Adrenal gland (tissue), 12 donors: ENCODE results near the gene PLA2G4B. TPM values are rescaled to one million over a fixed set of nuclear protein-coding genes. Genes with fewer than 3 reads are reported as not detected.

Experiments
- DNase-seq, 7 donors: peaks; one replicate each; pipeline ENCODE4 v3.0.0-alpha.2; 2019 to 2020
- H3K27ac ChIP-seq, 5 donors: fragments of 200-600 bp; sonication (generic) in 4 of 5; 1 replicate in 3 of 5; 2 replicates in 2 of 5; pipeline versions ENCODE4 v1.5.1 to v1.8.0; 2016 to 2020; ENCODE audit warnings: mild to moderate bottlenecking in 1 of 5
- H3K27me3 ChIP-seq: fragments of 200-600 bp; 2 replicates; pipeline ENCODE4 v1.8.0; 2021
- H3K36me3 ChIP-seq, 2 donors: fragments of 200-600 bp; replicated peaks in 1 of 2; 1 replicate in 1 of 2; 2 replicates in 1 of 2; pipeline versions ENCODE4 v1.5.1 to v1.8.0; 2018 to 2022
- H3K4me1 ChIP-seq, 2 donors: fragments of 200-600 bp; replicated peaks in 1 of 2; 1 replicate in 1 of 2; 2 replicates in 1 of 2; pipeline versions ENCODE4 v1.5.1 to v1.8.0; 2018 to 2021
- H3K4me3 ChIP-seq, 4 donors: fragments of 200-600 bp; sonication (generic) in 3 of 4; one replicate each; pipeline ENCODE4 v1.5.1; 2016 to 2018
- H3K9me3 ChIP-seq, 3 donors: fragments of 200-600 bp; sonication (generic) in 1 of 3; replicated peaks in 1 of 3; 1 replicate in 2 of 3; 2 replicates in 1 of 3; pipeline versions ENCODE4 v1.5.1 to v1.8.0; 2016 to 2021
- POLR2A ChIP-seq, 2 donors: fragments of 450-650 bp; IDR thresholded peaks; one replicate each; pipeline ENCODE4 v1.6.1; 2017; ENCODE audit warnings: antibody characterized with exemption in 2 of 2, mild to moderate bottlenecking in 2 of 2, moderate library complexity in 1 of 2
- WGBS, 4 donors: extraction: QIAGEN DNeasy Blood & Tissue Kit in 2 of 4; methylation state at CpG; one replicate each; pipeline versions ENCODE4 v1.1.5 to v1.1.7; 2013 to 2017; 5-methylcytosine and 5-hydroxymethylcytosine counted together
- intact Hi-C, 2 donors: fragments of 100-400 bp; cut with DNase I; formaldehyde crosslinking; loops; one replicate each; pipeline versions ENCODE4 v1.14.1 to v1.15.0; 2022 to 2023
- polyA plus RNA-seq, 3 donors: library from polyadenylated mRNA; stranded (reverse); fragments of 200-250 nt in 2 of 3; fragments of 350-450 nt in 1 of 3; fragmentation: Illumina TruSeq in 1 of 3; extraction: RNeasy Lipid Tissue Mini Kit (QIAGEN cat#74804) in 1 of 3; gene quantifications; one replicate each; pipeline ENCODE4 v1.2.3, GENCODE V29; 2013 to 2014
- total RNA-seq, 9 donors: library from RNA; depleted of rRNA in 4 of 9; stranded (reverse); fragments of >200 nt in 4 of 9; fragments of 120-200 nt in 1 of 9; fragmentation: NEBNext Ultra II Directional in 1 of 9; extraction: Animal tissue kit (Norgen Biotek cat#: 25700) in 1 of 9; gene quantifications; one replicate each; pipeline versions ENCODE4 v1.1.0 to v1.2.4, GENCODE V29; 2013 to 2023
- TF ChIP-seq, protein P1 (sequence below), 6 experiments: fragments of 450-650 bp in 4 of 6; fragments of 200-600 bp in 2 of 6; sonication (generic) in 1 of 6; IDR thresholded peaks; 1 replicate in 5 of 6; 2 replicates in 1 of 6; pipeline versions ENCODE4 v1.5.1 to v1.8.0; 2016 to 2021; ENCODE audit warnings: antibody characterized with exemption in 6 of 6, mild to moderate bottlenecking in 2 of 6, moderate library complexity in 1 of 6
- donor health status: healthy with polysubstance abuse.
- donor health status: Bipolar disorder and iron deficiency.
- donor health status: DM: yes; HTN: yes; CAD: no.
- donor health status: DM: no; HTN: no; CAD: no.
- donor health status: DM: no; HTN: no; CAD: no.
- donor health status: DM: yes; HTN: yes; CAD: no.

Gene PLA2G4B
- total and polyA plus RNA-seq, 12 donors: 0.35 to 26.4 (median 4.9) TPM

DNA sequence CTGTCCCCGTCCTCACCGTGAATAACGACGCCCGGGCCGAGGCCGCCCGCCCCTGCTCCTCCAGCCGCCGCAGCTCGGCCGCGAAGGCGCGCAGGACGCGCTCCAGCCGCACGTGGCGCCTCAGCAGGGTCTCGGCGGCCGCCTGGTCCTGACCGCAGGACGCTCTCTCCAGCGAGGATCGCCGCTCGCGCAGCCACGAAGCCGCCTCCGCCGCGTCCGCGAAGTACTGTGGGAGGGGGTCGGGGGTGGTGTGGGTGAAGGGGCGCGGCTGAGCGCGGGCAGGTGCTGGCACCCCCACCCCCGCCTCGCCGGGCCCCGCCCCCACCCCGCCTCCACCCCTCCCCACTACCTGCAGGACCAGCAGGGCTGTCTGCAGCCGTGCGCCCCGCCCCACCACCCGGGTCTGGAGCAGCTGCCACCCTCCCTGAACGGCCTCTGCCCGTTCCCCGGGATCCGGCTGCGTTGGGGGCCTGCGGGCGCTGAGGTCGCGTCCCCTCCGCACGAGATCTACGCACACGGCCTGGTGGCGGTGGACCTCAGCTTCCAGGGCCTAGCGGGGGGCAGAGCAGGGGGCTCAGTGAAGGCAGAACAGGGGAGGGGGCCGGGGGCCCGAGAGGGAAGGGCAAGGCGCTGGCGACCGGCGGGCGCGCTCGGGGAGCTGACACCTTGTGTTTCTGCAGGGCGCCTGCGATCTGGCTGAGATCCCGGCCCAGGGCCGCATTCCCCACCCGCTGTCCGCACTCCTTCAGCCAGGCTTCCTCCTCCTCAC, 43.5 kb downstream of the PLA2G4B start:
- no peak for DNase-seq
- no peaks in the 10 kb centered on the region for H3K27me3 ChIP-seq
- intact Hi-C loops: no loop called here
- H3K4me1 ChIP-seq: peaks cover 0 to 11% of the 10 kb centered on the region in 2 donors
- no peaks in the 10 kb centered on the region for H3K9me3 ChIP-seq
- H3K36me3 ChIP-seq: no peaks in the 10 kb centered on the region
- no peak overlapping the region for H3K27ac ChIP-seq
- peak overlapping the region in 1 of 4 donors; percentile 13 for H3K4me3 ChIP-seq
- TF ChIP-seq POLR2A (IDR thresholded peaks at IDR 0.05): no peak
- TF ChIP-seq, protein P1, sequence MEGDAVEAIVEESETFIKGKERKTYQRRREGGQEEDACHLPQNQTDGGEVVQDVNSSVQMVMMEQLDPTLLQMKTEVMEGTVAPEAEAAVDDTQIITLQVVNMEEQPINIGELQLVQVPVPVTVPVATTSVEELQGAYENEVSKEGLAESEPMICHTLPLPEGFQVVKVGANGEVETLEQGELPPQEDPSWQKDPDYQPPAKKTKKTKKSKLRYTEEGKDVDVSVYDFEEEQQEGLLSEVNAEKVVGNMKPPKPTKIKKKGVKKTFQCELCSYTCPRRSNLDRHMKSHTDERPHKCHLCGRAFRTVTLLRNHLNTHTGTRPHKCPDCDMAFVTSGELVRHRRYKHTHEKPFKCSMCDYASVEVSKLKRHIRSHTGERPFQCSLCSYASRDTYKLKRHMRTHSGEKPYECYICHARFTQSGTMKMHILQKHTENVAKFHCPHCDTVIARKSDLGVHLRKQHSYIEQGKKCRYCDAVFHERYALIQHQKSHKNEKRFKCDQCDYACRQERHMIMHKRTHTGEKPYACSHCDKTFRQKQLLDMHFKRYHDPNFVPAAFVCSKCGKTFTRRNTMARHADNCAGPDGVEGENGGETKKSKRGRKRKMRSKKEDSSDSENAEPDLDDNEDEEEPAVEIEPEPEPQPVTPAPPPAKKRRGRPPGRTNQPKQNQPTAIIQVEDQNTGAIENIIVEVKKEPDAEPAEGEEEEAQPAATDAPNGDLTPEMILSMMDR (IDR thresholded peaks at IDR 0.05): no peak
- WGBS, 4 donors: 44 to 82% (median 48%) methylated on average over 8 to 81 of the region's 81 CpGs

DNA sequence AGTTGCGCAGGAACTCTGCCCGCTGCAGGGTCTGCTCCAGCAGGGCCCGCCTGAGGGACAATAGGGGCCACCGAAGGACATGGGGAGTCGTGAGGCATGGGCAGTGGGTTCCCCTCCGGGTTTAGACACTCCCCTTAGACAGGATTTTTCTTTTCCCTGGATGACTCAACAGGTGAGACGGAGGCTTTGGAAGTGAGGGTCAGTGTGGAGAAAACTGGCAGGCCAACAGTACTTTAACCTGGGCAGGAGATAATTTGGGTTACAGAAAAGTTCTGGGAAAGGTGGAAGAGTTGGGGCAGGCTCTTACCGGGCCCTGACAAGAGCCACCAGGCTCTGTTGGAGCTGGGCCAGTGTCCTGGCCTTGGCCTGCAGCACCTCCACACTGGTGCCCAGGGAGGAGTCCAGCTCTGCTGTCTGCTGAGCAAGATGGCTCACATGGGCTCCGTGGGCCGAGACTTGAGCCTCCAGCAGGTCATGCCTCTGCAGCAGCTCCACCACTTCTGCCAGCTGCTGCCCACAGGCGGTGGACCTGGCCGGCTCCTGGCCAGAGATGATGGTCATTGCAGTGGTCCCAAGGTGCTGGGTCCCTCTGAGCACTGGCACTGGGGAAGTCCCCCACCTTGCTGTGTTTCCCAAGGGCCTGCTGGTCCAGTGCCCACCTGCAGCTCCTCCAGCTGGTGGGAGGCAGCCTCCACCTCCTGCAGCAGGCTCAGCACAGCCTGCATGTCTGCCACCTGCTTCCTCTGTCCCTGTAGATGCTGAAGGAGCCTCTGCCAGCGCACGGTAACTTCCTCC, 44.2 kb downstream of the PLA2G4B start:
- no peak overlapping the region for H3K27ac ChIP-seq

DNA sequence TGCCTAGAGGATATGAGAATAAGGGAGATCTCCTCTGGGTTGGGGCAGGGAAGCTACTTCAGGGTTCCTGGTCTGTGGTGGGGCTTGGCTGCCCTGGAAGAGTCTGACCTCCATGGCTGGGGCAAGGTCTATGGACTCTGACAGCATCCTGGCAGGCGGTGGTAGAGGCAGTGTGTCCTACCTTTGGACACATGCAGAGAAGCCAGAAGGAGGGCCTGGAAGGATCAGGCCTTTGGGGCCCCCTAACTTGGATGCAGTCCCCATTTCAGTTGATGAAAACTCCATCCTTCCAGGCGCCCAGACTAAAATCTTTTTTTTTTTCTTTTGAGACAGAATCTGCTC, 44.8 kb downstream of the PLA2G4B start:
- WGBS, 4 donors: 88 to 100% (median 98%) methylated on average over 2 of the region's 2 CpGs
- Histone ChIP-seq H3K4me3 (no peak overlapping the region), H3K4me1 (peaks cover 0 to 11% of the 10 kb centered on the region in 2 donors), H3K27me3 (no peaks in the 10 kb centered on the region), H3K36me3 (no peaks in the 10 kb centered on the region), H3K9me3 (no peaks in the 10 kb centered on the region), H3K27ac (no peak overlapping the region)
- TF ChIP-seq POLR2A (IDR thresholded peaks at IDR 0.05): no peak
- TF ChIP-seq, protein P1 (IDR thresholded peaks at IDR 0.05): no peak
- DNase-seq: no peak
- intact Hi-C loops: no loop called here

More for the DNA sequence above, 44.2 kb downstream of the PLA2G4B start:
- 67 to 71% (median 69%) methylated on average over 8 to 14 of the region's 14 CpGs for WGBS, 4 donors
- no peaks in the 10 kb centered on the region for H3K27me3 ChIP-seq
- intact Hi-C loops: no loop called here
- peaks cover 0 to 11% of the 10 kb centered on the region in 2 donors for H3K4me1 ChIP-seq
- no peaks in the 10 kb centered on the region for H3K36me3 ChIP-seq
- H3K4me3 ChIP-seq: no peak overlapping the region
- H3K9me3 ChIP-seq: no peaks in the 10 kb centered on the region
- TF ChIP-seq, protein P1 (IDR thresholded peaks at IDR 0.05): no peak
- TF ChIP-seq POLR2A (IDR thresholded peaks at IDR 0.05): no peak
- peak in 6 of 7 donors; percentile 44 to 68 (median 56) for DNase-seq

DNA sequence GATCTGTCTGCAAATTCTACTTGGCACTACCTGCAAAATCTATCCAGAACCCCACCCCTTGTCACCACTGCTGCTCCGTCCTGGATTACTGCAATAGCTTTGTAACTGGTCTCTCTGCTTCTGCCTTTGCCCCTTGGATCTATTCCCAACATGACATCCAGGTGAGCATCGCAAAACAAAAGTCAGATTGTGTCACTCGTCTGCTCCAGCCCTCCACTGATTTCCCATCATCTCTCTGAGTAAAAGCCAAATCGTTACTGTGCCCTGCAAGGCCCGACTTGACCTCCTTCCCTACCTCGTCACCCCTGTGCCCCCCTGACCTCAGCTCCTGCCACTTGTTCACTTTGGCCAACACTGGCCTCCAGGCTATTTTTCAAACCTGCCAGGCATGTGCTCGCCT, 45.8 kb downstream of the PLA2G4B start:
- Histone ChIP-seq H3K27me3 (no peaks in the 10 kb centered on the region), H3K9me3 (no peaks in the 10 kb centered on the region), H3K27ac (no peak overlapping the region), H3K4me3 (no peak overlapping the region), H3K4me1 (peaks cover 0 to 11% of the 10 kb centered on the region in 2 donors), H3K36me3 (no peaks in the 10 kb centered on the region)
- TF ChIP-seq POLR2A (IDR thresholded peaks at IDR 0.05): no peak
- TF ChIP-seq, protein P1 (IDR thresholded peaks at IDR 0.05): no peak
- WGBS, 4 donors: 82 to 95% (median 91%) methylated on average over 7 of the region's 7 CpGs
- intact Hi-C loops: no loop called here
- DNase-seq: no peak
